ENCODE data around the gene AGAP4.
"Not testable (repeated sequence)": the region's sequence is repeated elsewhere in the genome, so short reads cannot be mapped to it uniquely, and the experiment has no call there.

Gene AGAP4

GRCh38 chr10:45817130-45817859, 30.0 kb downstream of the AGAP4 start:
- DNase-seq (ENCODE audit: low spot score), result no peak
- TF ChIP-seq CTCF (IDR thresholded peaks at IDR 0.05; ENCODE audit: extremely low read depth, missing control alignments), result no peak

GRCh38 chr10:45814146-45814545, 33.2 kb downstream of the AGAP4 start:
- not testable (repeated sequence) for DNase-seq (ENCODE audit: low spot score)

GRCh38 chr10:45812959-45813358, 34.3 kb downstream of the AGAP4 start:
- DNase-seq (ENCODE audit: low spot score), result not testable (repeated sequence)

GRCh38 chr10:45811075-45811474, 36.2 kb downstream of the AGAP4 start:
- no peak for TF ChIP-seq CTCF (IDR thresholded peaks at IDR 0.05; ENCODE audit: extremely low read depth, missing control alignments)
- no peak for DNase-seq (ENCODE audit: low spot score)

- DNase-seq (ENCODE audit: low spot score), result no peak
- no peak for TF ChIP-seq CTCF (IDR thresholded peaks at IDR 0.05; ENCODE audit: extremely low read depth, missing control alignments)
Measured at GRCh38 chr10:45809837-45810236, 37.5 kb downstream of the AGAP4 start.

- not testable (repeated sequence) for DNase-seq (ENCODE audit: low spot score)
Measured at GRCh38 chr10:45804996-45805395, 42.3 kb downstream of the AGAP4 start.

- not testable (repeated sequence) for DNase-seq (ENCODE audit: low spot score)
Measured at GRCh38 chr10:45803060-45804010, 44.0 kb downstream of the AGAP4 start.

- DNase-seq (ENCODE audit: low spot score), result not testable (repeated sequence)
Measured at GRCh38 chr10:45794761-45795160, 52.5 kb downstream of the AGAP4 start.

GRCh38 chr10:45790694-45791426, 56.4 kb downstream of the AGAP4 start:
- not testable (repeated sequence) for DNase-seq (ENCODE audit: low spot score)

GRCh38 chr10:45789991-45790390, 57.3 kb downstream of the AGAP4 start:
- not testable (repeated sequence) for DNase-seq (ENCODE audit: low spot score)

- DNase-seq (ENCODE audit: low spot score), result not testable (repeated sequence)
Measured at GRCh38 chr10:45787212-45787741, 60.0 kb downstream of the AGAP4 start.

GRCh38 chr10:45786217-45786616, 61.1 kb downstream of the AGAP4 start:
- DNase-seq (ENCODE audit: low spot score), result not testable (repeated sequence)
